ENCODE data around the gene TRPC4.
A peak's percentile ranks its signal among the peaks of the same experiment; 100 is the strongest.

Gene TRPC4

GRCh38 chr13:37869756-37870488, at the start of gene TRPC4:
Gene TRPC4, minus strand, starts transcription at chr13:37869772. Its CDS starts 86,439 bp downstream, at chr13:37783333.
- no peak for DNase-seq

GRCh38 chr13:37918751-37919150, 49.2 kb upstream of the TRPC4 start:
- DNase-seq = no peak

DNA sequence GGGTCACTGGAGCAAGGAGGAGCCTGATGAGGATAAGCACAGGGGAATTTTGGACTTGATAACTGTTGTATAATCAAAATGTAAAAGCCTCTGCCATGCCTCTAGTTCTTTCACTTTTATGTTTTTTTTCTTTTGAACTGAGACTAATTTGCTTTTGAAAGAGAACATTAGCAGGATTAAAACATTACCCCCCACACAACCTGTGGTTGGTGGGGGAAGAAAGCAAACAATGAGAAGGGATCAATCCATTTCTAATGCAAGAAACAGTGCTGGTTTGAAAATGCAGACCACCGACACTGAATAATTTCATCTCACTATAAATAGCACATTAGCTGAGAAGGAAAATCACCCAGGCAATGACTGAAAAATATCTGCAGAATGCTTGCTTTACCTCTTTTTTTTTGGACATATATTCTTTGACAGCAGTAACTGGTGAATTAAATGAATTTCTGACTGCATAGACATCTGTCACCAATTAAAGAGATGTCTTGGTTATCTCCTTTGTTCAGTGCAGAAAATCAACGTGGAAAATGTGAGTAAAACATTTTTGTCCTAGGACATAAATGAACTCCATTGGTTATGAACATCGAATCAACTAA, 48.6 kb upstream of the TRPC4 start:
- DNase-seq = no peak

DNA sequence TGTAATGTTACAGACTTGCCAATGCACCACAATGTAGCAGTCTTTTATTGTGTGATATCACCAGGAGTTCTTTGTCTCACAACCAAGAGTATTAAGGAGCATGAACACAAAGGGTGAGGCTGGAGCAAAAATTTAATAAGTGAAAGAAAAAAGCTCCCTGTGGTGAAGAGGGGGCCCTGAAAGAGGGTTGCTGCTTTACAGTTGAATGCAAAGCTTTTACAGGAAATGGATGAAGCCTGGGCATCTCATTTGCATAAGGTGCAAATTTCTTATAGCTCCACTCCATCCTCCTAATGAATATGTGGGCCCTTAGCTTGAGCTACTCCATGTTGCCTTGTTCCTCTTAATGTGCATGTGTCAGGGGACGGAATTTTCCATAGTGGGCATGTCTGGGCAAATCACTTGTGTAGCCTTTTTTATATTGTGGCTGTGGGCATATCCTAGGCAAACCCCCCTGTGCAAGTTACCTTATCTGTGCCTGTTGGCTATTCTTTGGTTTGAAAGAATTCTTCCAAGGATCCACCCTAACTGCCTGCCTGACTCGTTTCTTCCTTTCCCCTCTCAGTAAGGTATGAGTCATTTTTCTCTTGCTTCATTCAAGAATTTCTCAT, 45.3 kb upstream of the TRPC4 start:
- no peak for DNase-seq

DNA sequence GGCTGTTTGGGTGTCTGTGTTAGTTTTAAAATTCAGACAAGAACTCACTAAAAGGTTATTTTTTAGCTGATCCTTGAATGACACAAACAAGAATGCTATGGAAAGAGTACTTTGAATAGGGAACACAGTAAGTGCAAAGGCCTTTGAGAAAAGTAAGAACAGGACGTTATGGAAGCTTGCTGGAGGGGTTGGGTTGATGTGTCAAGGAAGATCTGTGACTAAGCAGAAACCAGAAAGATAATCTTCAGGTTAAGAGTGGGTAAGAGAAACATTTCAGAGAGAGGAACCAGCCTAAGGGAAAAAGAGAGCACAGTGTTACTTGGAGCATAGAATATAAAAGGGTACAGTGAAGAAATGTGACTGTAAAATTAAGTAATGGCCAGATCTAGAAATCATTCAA, 41.2 kb upstream of the TRPC4 start:
- DNase-seq = peak; percentile 8

GRCh38 chr13:37906880-37907279, 37.3 kb upstream of the TRPC4 start:
- no peak for DNase-seq

DNA sequence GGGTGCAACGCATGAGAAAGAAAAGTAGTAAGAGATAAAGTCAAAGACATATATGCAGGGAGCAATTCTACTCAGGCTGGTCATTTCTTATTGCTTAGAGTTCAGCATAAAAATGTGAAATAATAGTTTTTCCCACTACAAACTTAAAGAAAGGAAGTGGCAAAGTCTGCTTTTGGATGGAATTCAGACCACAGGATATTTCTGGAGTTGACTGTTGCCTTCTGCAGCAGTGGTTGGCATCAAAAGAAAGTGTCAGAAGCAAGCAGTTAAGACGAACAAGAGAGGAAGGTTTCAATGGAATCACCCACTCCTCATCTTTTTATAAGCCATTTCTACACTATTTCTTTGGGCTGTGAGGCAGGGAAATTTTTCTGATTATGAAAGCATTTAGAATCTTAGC, 36.2 kb upstream of the TRPC4 start:
- peak; percentile 15 for DNase-seq

GRCh38 chr13:37899753-37900152, 30.2 kb upstream of the TRPC4 start:
- peak; percentile 74 for DNase-seq

- no peak for DNase-seq
Observed at GRCh38 chr13:37893321-37893720, 23.7 kb upstream of the TRPC4 start.

DNA sequence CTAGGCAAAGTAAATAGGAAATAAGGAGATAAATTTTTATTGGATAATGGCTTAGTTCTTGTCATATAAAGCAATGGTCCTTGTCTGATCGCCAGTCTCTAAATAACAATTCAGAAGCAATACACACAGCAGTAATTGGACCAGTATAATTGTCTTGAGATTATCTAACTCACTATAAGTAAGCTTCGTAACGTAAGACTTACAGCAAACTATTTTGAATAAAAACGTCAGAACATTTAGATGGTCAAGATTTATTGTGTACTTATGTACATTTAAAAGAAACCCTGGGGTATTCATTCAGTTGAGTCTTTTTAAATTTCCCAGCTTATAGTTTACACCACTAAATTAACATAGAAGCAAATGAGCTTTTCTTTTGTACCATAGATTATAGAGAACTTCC, 20.2 kb upstream of the TRPC4 start:
- no peak for DNase-seq

DNA sequence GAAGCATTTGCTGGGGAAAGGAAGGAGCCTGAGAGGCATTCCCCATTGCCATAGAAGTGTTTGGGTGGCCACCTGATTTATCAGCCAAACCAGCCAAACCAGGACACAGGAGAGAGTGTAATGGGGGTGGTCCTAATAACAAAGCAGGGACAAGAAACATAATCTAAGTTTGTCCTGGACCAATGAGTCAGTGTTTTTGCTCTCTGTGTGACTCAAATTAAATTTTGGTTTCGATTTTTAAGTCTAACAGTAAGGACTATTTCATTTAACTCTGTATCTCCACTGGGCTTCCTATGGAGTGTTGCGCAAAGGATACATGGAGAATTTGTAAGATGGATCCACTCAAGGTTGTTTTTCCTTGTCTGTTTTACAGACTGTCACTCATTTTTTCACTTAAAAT, 19.5 kb upstream of the TRPC4 start:
- no peak for DNase-seq

GRCh38 chr13:37886879-37887278, 17.3 kb upstream of the TRPC4 start:
- DNase-seq = no peak

DNA sequence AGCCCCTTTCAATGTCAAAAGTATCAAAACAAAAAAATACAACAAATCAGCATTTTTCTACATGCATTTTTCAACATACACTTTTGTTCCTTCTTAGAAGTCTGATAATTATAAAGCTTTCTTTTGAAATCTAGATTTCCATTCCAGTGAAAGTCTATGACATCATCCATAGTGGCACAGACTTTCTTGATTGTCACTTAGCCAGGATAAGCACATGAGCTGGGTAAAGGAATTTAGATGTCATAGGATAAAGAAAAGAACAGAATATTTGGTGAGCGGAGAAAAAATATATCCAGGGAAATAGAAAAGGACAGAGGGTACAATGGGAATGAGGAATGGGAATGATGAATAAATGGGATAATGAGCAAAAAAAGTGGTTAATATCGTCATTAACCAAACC, 15.1 kb upstream of the TRPC4 start:
- no peak for DNase-seq

- DNase-seq = no peak
Observed at GRCh38 chr13:37884026-37884425, 14.5 kb upstream of the TRPC4 start.

- no peak for DNase-seq
Observed at GRCh38 chr13:37878921-37879320, 9.3 kb upstream of the TRPC4 start.

DNA sequence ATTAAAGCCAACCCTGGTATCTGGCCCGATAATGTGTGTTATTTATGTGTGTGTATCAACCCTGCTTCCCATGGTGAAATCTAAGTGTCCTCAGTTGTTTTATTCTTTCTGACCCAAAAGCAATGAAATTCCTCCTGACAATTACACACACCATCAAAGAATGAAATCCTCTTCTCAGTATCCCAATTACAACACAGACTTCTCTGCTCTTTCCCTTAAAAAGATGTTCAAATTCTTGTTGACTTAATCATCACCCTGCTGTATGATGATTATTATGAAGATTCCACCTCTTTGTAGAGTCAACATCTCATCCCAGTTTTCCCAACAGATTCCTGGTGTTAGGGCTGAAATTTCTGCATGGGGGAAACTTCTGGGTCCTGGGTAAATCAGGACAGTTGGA, 8.9 kb upstream of the TRPC4 start:
- no peak for DNase-seq

GRCh38 chr13:37870895-37871550, 1.5 kb upstream of the TRPC4 start:
- DNase-seq = no peak

- DNase-seq = no peak
Observed at GRCh38 chr13:37870489-37870845, 895 bp upstream of the TRPC4 start.

DNA sequence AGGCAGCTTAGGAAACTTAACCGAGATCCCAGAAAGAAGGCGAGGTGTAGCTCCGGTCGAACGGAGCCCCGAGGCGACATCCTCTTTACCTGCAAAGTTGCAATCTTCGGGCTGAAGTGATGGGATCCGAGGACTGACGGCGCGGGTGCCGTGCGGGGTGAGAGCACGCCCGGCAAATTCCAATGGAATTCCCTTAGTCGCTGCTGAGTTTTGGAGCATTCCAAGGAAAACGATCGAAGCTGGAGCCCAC, 141 bp downstream of the TRPC4 start:
- DNase-seq = no peak

GRCh38 chr13:37868691-37869505, 674 bp downstream of the TRPC4 start:
- DNase-seq = no peak

DNA sequence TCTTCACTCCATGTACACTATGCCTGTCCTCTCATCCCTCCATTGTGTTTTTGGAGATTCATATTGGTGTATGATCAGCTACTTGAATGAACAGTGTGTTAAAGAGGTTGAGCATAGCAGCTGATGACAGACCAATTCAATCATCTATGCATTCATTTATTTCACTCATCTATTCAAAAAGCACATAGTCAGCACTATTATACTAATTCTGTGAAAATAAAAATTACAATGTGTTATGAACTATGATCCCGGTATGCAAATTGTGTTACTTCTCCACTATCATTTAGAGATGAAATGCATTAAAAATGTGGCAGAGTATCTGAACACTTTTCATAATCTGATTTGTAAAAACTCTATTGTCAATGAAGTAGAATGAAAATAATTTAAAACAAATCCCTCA, 5.9 kb downstream of the TRPC4 start:
- DNase-seq = no peak

- DNase-seq = no peak
Observed at GRCh38 chr13:37835392-37835791, 34.2 kb downstream of the TRPC4 start.

DNA sequence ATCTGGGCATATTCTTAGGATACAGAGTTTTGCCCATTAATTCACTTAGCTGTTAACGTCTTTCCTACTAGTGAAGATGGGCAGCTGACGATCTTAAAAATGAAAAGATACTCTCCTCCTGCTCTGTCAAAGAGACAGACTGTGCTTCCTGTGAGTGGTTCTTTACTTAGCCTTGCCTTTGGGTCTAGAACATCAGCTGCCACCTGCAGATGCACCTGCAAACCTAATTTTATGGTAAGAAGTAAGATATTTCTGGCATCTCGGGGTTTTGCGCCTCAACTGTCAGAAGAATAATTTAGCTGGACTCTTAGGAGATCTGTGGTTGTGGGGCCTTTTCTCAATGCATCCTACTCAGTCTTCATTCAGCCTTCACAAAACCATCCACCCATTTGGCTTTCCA, 36.2 kb downstream of the TRPC4 start:
- no peak for DNase-seq

DNA sequence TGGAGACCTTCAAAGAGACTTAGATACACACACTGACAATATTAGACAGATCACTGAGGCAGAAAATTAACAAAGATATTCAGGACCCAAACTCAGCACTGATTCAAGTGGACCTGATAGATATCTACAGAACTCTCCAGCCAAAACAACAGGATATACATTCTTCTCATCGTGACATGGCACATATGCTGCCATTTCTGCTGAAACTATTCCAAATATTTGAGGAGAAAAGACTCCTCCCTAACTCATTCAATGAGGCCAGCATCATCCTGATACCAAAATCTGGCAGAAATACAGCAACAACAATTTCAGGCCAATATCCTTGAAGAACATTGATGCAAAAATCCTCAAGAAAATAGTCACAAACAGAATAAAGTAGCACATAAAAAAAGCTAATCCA, 53.3 kb downstream of the TRPC4 start:
- DNase-seq = no peak
